Stimulated activated CD4-positive, alpha-beta T cell treated with anti-CD3 and anti-CD28 coated beads, TNF-alpha, amount 100 ng/mL, for 1 hour (primary cell): ENCODE measurements around the gene ROBO1.
"Not testable (repeated sequence)": the region's sequence is repeated elsewhere in the genome, so short reads cannot be mapped to it uniquely, and the experiment has no call there.

Experiments used
- DNase-seq, 3 donors: peaks; one replicate each; pipeline ENCODE4 v3.0.0-alpha.2; 2020; ENCODE audit warnings: low read depth in 3 of 3, low spot score in 1 of 3

The ROBO1 gene

GRCh38 chr3:78721771-78722543 is 1045.8 kb downstream of the ROBO1 start:
- no peak for DNase-seq

GRCh38 chr3:78718707-78719106 is 1049.1 kb downstream of the ROBO1 start:
- DNase-seq: no peak

- DNase-seq: no peak
Measured at GRCh38 chr3:78717041-78717440, 1050.8 kb downstream of the ROBO1 start.

GRCh38 chr3:78712941-78713340 is 1054.9 kb downstream of the ROBO1 start:
- DNase-seq: no peak

- DNase-seq: no peak
Measured at GRCh38 chr3:78712270-78712669, 1055.5 kb downstream of the ROBO1 start.

- no peak for DNase-seq
Measured at GRCh38 chr3:78708565-78709073, 1059.2 kb downstream of the ROBO1 start.

- no peak for DNase-seq
Measured at GRCh38 chr3:78707609-78708008, 1060.2 kb downstream of the ROBO1 start.

- no peak for DNase-seq
Measured at GRCh38 chr3:78706906-78707523, 1060.8 kb downstream of the ROBO1 start.

GRCh38 chr3:78703944-78704343 is 1063.9 kb downstream of the ROBO1 start:
- DNase-seq: no peak

GRCh38 chr3:78701537-78701936 is 1066.3 kb downstream of the ROBO1 start:
- no peak for DNase-seq

- DNase-seq: no peak
Measured at GRCh38 chr3:78698431-78698830, 1069.4 kb downstream of the ROBO1 start.

GRCh38 chr3:78697426-78697825 is 1070.4 kb downstream of the ROBO1 start:
- DNase-seq: no peak

- DNase-seq: no peak
Measured at GRCh38 chr3:78690766-78691165, 1077.0 kb downstream of the ROBO1 start.

GRCh38 chr3:78689378-78689777 is 1078.4 kb downstream of the ROBO1 start:
- no peak for DNase-seq

- DNase-seq: no peak
Measured at GRCh38 chr3:78687520-78687919, 1080.3 kb downstream of the ROBO1 start.

- DNase-seq: no peak
Measured at GRCh38 chr3:78683284-78683683, 1084.5 kb downstream of the ROBO1 start.

GRCh38 chr3:78675119-78675805 is 1092.5 kb downstream of the ROBO1 start:
- DNase-seq: not testable (repeated sequence)

GRCh38 chr3:78670746-78671145 is 1097.1 kb downstream of the ROBO1 start:
- DNase-seq: no peak

- no peak for DNase-seq
Measured at GRCh38 chr3:78670094-78670493, 1097.7 kb downstream of the ROBO1 start.

GRCh38 chr3:78668302-78668701 is 1099.5 kb downstream of the ROBO1 start:
- no peak for DNase-seq

GRCh38 chr3:78666470-78666800 is 1101.4 kb downstream of the ROBO1 start:
- DNase-seq: no peak
